Gastroesophageal sphincter (tissue), 3 donors: Measurements from ENCODE around the gene FTCD.

ENCODE experiments used
- CTCF ChIP-seq, 4 experiments: fragments of 200-600 bp in 2 of 4; fragments of 450-650 bp in 2 of 4; sonication (generic) in 1 of 4; IDR thresholded peaks; one replicate each; pipeline ENCODE4 v1.5.1; 2017 to 2019; ENCODE audit warnings: antibody characterized with exemption in 4 of 4, mild to moderate bottlenecking in 2 of 4, moderate library complexity in 2 of 4
- POLR2A ChIP-seq, 2 donors: fragments of 450-650 bp; IDR thresholded peaks; one replicate each; pipeline ENCODE4 v1.6.1; 2017; ENCODE audit warnings: antibody characterized with exemption in 2 of 2, mild to moderate bottlenecking in 2 of 2, moderate library complexity in 1 of 2

GRCh38 chr21:46181436-46181835, 26.1 kb upstream of the FTCD start:
- TF ChIP-seq POLR2A (IDR thresholded peaks at IDR 0.05) (no peak), CTCF (IDR thresholded peaks at IDR 0.05) (no peak)
